Activated CD8-positive, alpha-beta memory T cell treated with anti-CD3 and anti-CD28 coated beads for 24 hours (primary cell): ENCODE measurements around the gene SLC12A7.
"Not testable (repeated sequence)": the region's sequence is repeated elsewhere in the genome, so short reads cannot be mapped to it uniquely, and the experiment has no call there.

Experiments used
- DNase-seq: peaks from one replicate; pipeline ENCODE4 v3.0.0-alpha.2; 2020

Gene SLC12A7

GRCh38 chr5:1076406-1076805, 35.5 kb downstream of the SLC12A7 start:
- DNase-seq, result no peak

- no peak for DNase-seq
Observed at GRCh38 chr5:1075931-1076330, 35.9 kb downstream of the SLC12A7 start.

GRCh38 chr5:1075555-1075881, 36.3 kb downstream of the SLC12A7 start:
- DNase-seq, result no peak

- no peak for DNase-seq
Observed at GRCh38 chr5:1074816-1075554, 36.9 kb downstream of the SLC12A7 start.

GRCh38 chr5:1074226-1074625, 37.6 kb downstream of the SLC12A7 start:
- no peak for DNase-seq

GRCh38 chr5:1073239-1074102, 38.4 kb downstream of the SLC12A7 start:
- no peak for DNase-seq

GRCh38 chr5:1069720-1070088, 42.2 kb downstream of the SLC12A7 start:
- DNase-seq, result no peak

- DNase-seq, result no peak
Observed at GRCh38 chr5:1068895-1069719, 42.8 kb downstream of the SLC12A7 start.

- no peak for DNase-seq
Observed at GRCh38 chr5:1068204-1068894, 43.5 kb downstream of the SLC12A7 start.

- DNase-seq, result no peak
Observed at GRCh38 chr5:1067141-1068121, 44.4 kb downstream of the SLC12A7 start.

GRCh38 chr5:1066676-1067075, 45.2 kb downstream of the SLC12A7 start:
- DNase-seq, result no peak

GRCh38 chr5:1065891-1066650, 45.8 kb downstream of the SLC12A7 start:
- no peak for DNase-seq

- DNase-seq, result no peak
Observed at GRCh38 chr5:1065143-1065750, 46.6 kb downstream of the SLC12A7 start.

- no peak for DNase-seq
Observed at GRCh38 chr5:1064383-1065142, 47.3 kb downstream of the SLC12A7 start.

- no peak for DNase-seq
Observed at GRCh38 chr5:1063661-1064382, 48.0 kb downstream of the SLC12A7 start.

- DNase-seq, result no peak
Observed at GRCh38 chr5:1062761-1063568, 48.9 kb downstream of the SLC12A7 start.

GRCh38 chr5:1061916-1062315, 49.9 kb downstream of the SLC12A7 start:
- no peak for DNase-seq

GRCh38 chr5:1061292-1061691, 50.6 kb downstream of the SLC12A7 start:
- not testable (repeated sequence) for DNase-seq
